ENCODE measurements around the gene KLHL28. TPM values are rescaled to one million over a fixed set of nuclear protein-coding genes. Genes with fewer than 3 reads are reported as not detected.

KLHL28 gene
- total RNA-seq, 4 donors from 2014 or later = 7.6 to 10.8 (median 8.9) TPM

- Histone ChIP-seq H3K27ac (replicated peaks in 1 of 4) (no peak overlapping the region), H3K9me3 (no peaks in the 10 kb centered on the region), H3K4me3 (no peak overlapping the region), H3K36me3 (peaks cover 5 to 44% (median 29%) of the 10 kb centered on the region in 4 donors), H3K4me1 (no peaks in the 10 kb centered on the region), H3K27me3 (no peaks in the 10 kb centered on the region)
- no peak for TF ChIP-seq POLR2A (IDR thresholded peaks at IDR 0.05; ENCODE audit: low read depth)
- TF ChIP-seq, protein P1, sequence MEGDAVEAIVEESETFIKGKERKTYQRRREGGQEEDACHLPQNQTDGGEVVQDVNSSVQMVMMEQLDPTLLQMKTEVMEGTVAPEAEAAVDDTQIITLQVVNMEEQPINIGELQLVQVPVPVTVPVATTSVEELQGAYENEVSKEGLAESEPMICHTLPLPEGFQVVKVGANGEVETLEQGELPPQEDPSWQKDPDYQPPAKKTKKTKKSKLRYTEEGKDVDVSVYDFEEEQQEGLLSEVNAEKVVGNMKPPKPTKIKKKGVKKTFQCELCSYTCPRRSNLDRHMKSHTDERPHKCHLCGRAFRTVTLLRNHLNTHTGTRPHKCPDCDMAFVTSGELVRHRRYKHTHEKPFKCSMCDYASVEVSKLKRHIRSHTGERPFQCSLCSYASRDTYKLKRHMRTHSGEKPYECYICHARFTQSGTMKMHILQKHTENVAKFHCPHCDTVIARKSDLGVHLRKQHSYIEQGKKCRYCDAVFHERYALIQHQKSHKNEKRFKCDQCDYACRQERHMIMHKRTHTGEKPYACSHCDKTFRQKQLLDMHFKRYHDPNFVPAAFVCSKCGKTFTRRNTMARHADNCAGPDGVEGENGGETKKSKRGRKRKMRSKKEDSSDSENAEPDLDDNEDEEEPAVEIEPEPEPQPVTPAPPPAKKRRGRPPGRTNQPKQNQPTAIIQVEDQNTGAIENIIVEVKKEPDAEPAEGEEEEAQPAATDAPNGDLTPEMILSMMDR (IDR thresholded peaks at IDR 0.05) = no peak
- TF ChIP-seq EP300 (IDR thresholded peaks at IDR 0.05) = no peak
- TF ChIP-seq POLR2AphosphoS5 (IDR thresholded peaks at IDR 0.05) = no peak
- intact Hi-C loops (cut with DNase I) = no loop called here
- DNase-seq (ENCODE audit: extremely low spot score) = no peak
Observed at GRCh38 chr14:44940211-44940610, 21.5 kb downstream of the KLHL28 start.

GRCh38 chr14:44937547-44937946, 24.2 kb downstream of the KLHL28 start:
- Histone ChIP-seq H3K27ac (replicated peaks in 1 of 4) (no peak overlapping the region), H3K9me3 (no peaks in the 10 kb centered on the region), H3K4me1 (no peaks in the 10 kb centered on the region), H3K4me3 (no peak overlapping the region), H3K36me3 (peaks cover 5 to 39% (median 28%) of the 10 kb centered on the region in 4 donors), H3K27me3 (no peaks in the 10 kb centered on the region)
- intact Hi-C loops (cut with DNase I) = no loop called here
- DNase-seq (ENCODE audit: extremely low spot score) = no peak
- WGBS = 95% methylated on average over 2 of the region's 2 CpGs
- TF ChIP-seq POLR2A (IDR thresholded peaks at IDR 0.05; ENCODE audit: low read depth) = no peak
- TF ChIP-seq EP300 (IDR thresholded peaks at IDR 0.05) = no peak
- no peak for TF ChIP-seq POLR2AphosphoS5 (IDR thresholded peaks at IDR 0.05)
- TF ChIP-seq, protein P1 (IDR thresholded peaks at IDR 0.05) = no peak

GRCh38 chr14:44935155-44935554, 26.6 kb downstream of the KLHL28 start:
- no peaks in the 10 kb centered on the region for H3K4me1 ChIP-seq
- no peaks in the 10 kb centered on the region for H3K27me3 ChIP-seq
- intact Hi-C loops (cut with DNase I) = no loop called here
- H3K36me3 ChIP-seq = peaks cover 5 to 38% (median 23%) of the 10 kb centered on the region in 4 donors
- no peaks in the 10 kb centered on the region for H3K9me3 ChIP-seq
- H3K27ac ChIP-seq (replicated peaks in 1 of 4) = no peak overlapping the region
- 93% methylated on average over 2 of the region's 2 CpGs for whole genome bisulfite sequencing
- no peak overlapping the region for H3K4me3 ChIP-seq
- TF ChIP-seq, protein P1 (IDR thresholded peaks at IDR 0.05) = no peak
- TF ChIP-seq EP300 (IDR thresholded peaks at IDR 0.05) (no peak), POLR2A (IDR thresholded peaks at IDR 0.05; ENCODE audit: low read depth) (no peak), POLR2AphosphoS5 (IDR thresholded peaks at IDR 0.05) (no peak)
- DNase-seq (ENCODE audit: extremely low spot score) = no peak

GRCh38 chr14:44928793-44929192, 33.0 kb downstream of the KLHL28 start:
- no peak for DNase-seq (ENCODE audit: extremely low spot score)
- 85% methylated on average over 7 of the region's 7 CpGs for WGBS
- Histone ChIP-seq H3K27ac (replicated peaks in 1 of 4) (no peak overlapping the region), H3K4me1 (no peaks in the 10 kb centered on the region), H3K27me3 (no peaks in the 10 kb centered on the region), H3K36me3 (peaks cover 1 to 27% (median 3%) of the 10 kb centered on the region in 4 donors), H3K4me3 (no peak overlapping the region), H3K9me3 (no peaks in the 10 kb centered on the region)
- TF ChIP-seq POLR2AphosphoS5 (IDR thresholded peaks at IDR 0.05) (no peak), EP300 (IDR thresholded peaks at IDR 0.05) (no peak), POLR2A (IDR thresholded peaks at IDR 0.05; ENCODE audit: low read depth) (no peak)
- TF ChIP-seq, protein P1 (IDR thresholded peaks at IDR 0.05) = no peak
- intact Hi-C loops (cut with DNase I) = no loop called here

DNA sequence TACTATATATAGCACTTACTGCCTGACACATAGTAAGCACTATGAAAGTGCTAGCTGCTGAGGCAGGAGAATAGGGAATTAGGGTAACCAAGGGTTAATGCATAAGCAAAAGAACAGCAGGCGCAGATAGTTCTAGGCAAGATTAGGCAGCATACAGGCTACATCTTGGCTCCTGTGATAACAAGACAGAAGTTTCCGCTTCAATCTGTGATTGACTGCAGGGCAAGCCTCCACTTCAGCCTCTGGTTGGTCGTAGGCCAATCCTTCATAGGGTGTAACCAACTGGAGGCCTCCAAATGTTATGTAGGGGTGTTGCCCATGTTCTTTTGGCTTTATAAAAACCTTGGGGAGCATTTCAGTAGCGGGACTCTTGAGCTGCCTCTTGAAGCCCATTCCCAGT, 46.9 kb downstream of the KLHL28 start:
- intact Hi-C loops (cut with DNase I) = loop anchor here (5.0 to 10.0 kb wide), 3 partner anchors 47 to 357 kb away; partner anchors contain the start of genes KLHL28, PRPF39 and TOGARAM1
- Histone ChIP-seq H3K27ac (replicated peaks in 1 of 4) (no peak overlapping the region), H3K4me3 (no peak overlapping the region), H3K9me3 (no peaks in the 10 kb centered on the region), H3K27me3 (peaks cover 0 to 9% (median 3%) of the 10 kb centered on the region in 4 donors), H3K4me1 (peaks cover 5 to 21% (median 18%) of the 10 kb centered on the region in 4 donors), H3K36me3 (no peaks in the 10 kb centered on the region)
- TF ChIP-seq, protein P1 (IDR thresholded peaks at IDR 0.05) = no peak
- TF ChIP-seq POLR2AphosphoS5 (IDR thresholded peaks at IDR 0.05) (no peak), POLR2A (IDR thresholded peaks at IDR 0.05; ENCODE audit: low read depth) (no peak), EP300 (IDR thresholded peaks at IDR 0.05) (no peak)
- no peak for DNase-seq (ENCODE audit: extremely low spot score)
- WGBS = 53% methylated on average over 4 of the region's 4 CpGs

All from esophagus muscularis mucosa (tissue), 4 donors.